ELF-1 (cell line): ENCODE results near the gene KIAA1671.
A peak's percentile ranks its signal among the peaks of the same experiment; 100 is the strongest.

ENCODE experiments used
- DNase-seq: peaks from one replicate; pipeline ENCODE4 v3.0.0-alpha.2; 2016; ENCODE audit warnings: low read depth, low spot score

Gene KIAA1671

DNA sequence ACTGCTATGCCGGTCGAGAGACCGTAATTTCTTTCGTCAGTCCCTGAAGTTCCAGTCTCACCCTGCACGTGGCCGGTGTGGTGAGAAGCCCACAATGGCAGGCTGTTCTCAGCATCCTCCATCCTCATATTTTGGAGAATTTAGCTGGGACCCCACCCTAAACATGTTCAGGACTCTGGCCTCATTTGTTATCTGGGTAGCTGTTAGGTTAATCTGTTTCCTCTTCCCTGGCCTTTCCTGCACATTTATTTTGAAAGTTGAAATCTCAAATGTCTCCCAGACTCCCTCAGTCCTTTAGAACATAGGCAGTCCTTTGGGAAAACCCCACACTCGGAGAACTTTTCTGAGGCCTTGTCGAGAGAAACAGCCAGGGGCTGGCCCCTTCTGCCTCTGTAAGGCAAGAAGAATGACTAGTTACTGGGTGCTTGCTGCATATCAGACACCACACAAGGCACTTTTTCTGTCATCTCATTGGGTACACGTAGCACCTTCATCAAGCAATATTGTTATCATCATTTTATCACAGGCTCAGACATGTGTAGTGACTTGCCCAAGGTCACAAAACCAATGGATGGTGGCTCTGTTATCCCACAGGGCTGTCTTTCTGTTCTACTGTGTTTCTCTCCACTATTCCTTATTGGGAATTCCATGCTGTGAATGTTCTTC, 137.8 kb downstream of the KIAA1671 start:
- no peak for DNase-seq

DNA sequence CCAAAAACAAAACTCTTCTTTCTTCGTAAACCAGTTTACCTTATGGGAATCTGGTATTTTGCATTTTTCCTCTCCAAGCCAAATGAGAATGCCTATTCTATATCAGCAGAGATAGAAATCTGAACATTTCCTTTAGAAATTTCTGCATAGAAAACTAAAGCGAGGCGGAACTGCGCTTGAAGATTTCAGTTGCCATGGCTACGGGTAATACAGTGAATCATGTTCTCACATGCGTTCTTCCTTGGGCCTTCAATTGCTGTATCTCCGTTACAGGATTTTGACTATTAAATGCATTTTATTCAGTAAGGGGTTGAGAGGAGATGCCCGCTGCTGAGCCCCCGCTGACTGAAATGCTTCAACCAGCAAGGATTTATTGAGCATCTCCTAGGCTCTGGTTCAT, 138.9 kb downstream of the KIAA1671 start:
- DNase-seq: no peak

GRCh38 chr22:25092119-25092518, 139.6 kb downstream of the KIAA1671 start:
- DNase-seq: no peak

GRCh38 chr22:25094579-25094978, 142.1 kb downstream of the KIAA1671 start:
- DNase-seq: no peak

DNA sequence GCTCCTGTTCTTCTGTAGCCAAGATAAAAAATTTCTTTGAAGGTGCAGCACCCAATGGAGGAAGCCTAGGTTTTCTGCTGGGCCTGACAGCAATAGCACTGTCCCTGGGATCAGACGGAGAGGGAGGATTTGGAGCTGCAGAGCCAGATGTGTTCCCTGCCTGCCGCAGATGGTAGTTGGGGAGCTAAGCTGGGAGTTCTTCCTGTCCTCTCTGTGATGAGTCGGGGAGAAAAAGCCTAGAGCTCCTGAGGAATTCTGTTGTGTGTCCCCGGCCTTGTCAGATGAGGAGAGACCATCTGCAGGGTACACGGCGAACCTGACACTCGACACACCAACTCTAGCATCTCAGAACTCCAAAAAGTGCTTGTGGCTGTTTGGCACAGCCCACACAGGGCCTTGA, 143.4 kb downstream of the KIAA1671 start:
- DNase-seq: no peak

- DNase-seq: no peak
These were observed 144.3 kb downstream of the KIAA1671 start for GRCh38 chr22:25096638-25097405.

DNA sequence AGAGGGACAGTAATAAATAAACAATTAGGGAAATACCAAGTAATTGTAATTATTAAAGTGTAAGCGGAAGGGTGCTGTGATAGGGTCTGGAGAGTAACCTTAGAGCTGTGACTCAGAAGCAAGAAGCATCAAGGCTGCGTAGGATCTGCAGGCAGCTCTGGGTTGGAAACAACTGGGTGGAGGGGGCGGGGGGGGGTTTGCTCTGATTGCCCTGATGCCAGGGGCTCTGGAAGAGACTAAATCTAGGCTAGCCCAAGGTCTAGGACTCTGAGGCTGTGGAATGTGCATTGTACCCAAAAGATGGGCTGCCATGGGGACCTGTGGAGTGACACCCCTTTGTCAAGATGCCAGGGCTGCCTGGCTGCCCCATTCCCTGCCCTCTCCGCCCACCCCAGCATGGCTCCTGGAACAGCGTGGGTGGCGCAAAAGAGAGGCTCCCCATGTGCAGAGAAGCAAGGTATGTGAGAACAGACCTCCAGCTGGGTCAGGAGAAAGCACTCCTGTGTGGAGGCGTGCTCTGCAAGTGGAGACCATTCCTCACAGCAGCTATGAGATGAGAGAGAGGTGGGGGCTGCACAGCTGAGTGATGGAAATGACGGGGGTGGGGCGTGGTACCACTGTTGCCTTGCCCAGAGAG, 146.0 kb downstream of the KIAA1671 start:
- DNase-seq: peak; percentile 45

DNA sequence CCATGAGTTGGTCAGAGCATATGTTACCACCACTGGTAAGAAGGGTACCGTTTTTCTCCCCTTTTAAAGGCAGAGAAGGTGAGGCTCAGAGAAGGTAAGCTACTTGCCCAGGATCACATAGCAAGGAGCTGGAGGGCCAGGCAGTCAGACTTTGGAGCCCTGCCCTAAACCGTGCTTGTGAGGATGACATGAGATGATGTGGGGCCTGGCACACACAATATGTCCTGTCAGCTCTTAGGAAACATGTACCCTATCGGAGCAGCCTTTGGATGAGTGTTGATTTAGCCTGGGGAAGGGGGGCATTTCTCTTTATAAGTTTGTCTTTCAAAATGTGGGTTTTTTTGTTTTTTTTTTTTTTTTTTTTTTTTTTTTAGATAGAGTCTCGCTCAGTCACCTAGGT, 146.7 kb downstream of the KIAA1671 start:
- no peak for DNase-seq

DNA sequence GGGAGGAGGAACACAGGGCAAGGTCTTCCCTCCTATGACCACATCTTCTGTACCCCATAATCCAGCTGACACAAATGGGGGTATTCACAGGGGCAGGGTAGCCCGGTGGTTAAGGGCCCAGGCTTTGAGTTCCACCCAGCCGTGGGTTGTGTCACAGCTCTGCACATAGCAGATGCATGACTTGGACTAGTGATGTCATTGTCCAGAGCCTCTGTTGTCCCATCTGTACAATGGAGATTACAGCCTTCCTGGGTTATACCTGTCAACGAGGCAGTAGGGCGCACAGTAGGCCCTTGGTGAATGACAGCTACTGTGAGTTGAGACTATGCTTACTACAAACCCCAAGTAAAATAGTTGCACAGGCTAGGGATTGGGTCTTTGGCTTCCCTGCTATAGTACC, 147.9 kb downstream of the KIAA1671 start:
- no peak for DNase-seq

DNA sequence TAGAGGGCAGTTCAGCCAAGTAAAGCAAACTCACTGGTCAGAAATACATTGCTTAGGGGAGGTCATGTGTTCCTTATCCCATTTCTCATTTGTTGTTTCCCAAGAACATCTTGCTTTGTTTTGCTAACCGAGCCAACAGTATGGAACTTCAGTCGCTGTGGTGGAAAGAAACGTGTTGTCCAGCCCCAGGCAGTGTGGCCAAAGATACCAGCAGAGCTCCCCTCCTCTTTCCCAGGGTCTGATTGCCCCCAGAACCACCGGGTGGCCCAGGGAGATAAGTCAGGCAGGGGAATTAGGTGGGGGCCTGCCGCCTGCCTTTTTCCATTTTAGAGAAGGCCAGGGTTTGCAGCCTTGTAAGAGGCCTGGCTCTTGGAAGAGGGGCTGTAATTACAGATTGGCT, 148.4 kb downstream of the KIAA1671 start:
- peak; percentile 88 for DNase-seq

- no peak for DNase-seq
These were observed 149.0 kb downstream of the KIAA1671 start for GRCh38 chr22:25101501-25101900.

GRCh38 chr22:25101986-25102385, 149.5 kb downstream of the KIAA1671 start:
- no peak for DNase-seq

GRCh38 chr22:25102722-25103121, 150.2 kb downstream of the KIAA1671 start:
- no peak for DNase-seq

DNA sequence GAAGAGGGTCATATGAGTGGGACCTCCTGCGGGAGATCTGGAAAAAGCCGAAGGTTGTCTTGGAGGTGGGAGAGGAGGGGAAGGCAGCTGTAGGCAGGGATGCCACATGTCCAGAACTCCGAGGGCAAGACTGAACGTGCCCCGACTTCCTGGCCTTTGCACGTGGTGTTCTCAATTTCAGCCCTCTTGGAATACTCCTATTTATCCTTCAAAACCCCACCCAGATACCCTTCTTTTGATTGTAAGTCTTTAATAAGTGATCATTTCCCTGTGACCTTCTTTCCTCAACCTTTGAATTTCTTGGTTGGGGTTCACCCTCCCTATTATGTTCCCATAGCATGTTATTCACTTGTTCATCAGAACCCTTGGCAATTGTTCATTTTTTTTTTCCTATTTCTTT, 151.9 kb downstream of the KIAA1671 start:
- no peak for DNase-seq

DNA sequence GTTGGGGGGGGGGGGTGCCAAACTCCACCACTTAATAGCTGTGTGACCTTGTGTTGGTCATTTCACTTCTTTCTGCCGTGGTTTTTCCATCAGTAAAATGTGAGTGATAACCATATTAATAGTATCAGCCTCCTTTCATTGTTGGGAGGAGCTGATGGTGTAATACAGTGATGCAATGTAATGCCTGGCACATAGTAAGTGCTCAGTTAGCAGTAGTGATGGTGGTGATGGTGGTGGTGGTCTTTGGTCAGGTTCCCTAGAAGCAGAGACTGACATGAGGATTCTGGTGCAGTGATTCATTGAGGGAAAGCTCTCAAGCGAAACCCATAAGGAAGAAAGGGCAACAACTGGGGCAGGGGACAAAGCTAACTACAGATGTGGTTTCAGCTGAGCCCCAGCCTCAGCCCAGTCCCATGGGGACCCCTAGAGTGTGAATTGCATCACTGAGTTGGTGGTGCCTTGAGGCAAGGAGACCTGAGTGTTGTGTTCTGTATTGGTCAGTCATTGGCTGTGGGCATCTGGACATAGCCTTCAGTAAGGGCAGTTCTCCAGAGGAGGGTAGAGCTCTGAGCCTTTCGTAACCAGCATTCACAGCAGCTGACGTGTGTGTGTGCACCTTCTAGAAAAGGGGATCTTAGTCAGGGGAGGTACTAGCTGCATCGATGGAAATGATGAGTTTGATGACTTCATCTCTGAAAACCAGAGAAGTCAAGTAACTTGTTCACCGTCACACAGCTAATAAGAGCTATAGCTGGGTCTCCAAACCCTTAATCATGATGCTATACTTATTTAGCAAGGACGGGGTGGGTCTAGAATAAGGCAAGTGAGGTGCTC, 153.5 kb downstream of the KIAA1671 start:
- no peak for DNase-seq

- DNase-seq: no peak
These were observed 157.5 kb downstream of the KIAA1671 start for GRCh38 chr22:25109878-25110595.

- DNase-seq: no peak
These were observed 158.0 kb downstream of the KIAA1671 start for GRCh38 chr22:25110596-25110845.

- DNase-seq: peak; percentile 92
These were observed 158.5 kb downstream of the KIAA1671 start for GRCh38 chr22:25110846-25111578.

DNA sequence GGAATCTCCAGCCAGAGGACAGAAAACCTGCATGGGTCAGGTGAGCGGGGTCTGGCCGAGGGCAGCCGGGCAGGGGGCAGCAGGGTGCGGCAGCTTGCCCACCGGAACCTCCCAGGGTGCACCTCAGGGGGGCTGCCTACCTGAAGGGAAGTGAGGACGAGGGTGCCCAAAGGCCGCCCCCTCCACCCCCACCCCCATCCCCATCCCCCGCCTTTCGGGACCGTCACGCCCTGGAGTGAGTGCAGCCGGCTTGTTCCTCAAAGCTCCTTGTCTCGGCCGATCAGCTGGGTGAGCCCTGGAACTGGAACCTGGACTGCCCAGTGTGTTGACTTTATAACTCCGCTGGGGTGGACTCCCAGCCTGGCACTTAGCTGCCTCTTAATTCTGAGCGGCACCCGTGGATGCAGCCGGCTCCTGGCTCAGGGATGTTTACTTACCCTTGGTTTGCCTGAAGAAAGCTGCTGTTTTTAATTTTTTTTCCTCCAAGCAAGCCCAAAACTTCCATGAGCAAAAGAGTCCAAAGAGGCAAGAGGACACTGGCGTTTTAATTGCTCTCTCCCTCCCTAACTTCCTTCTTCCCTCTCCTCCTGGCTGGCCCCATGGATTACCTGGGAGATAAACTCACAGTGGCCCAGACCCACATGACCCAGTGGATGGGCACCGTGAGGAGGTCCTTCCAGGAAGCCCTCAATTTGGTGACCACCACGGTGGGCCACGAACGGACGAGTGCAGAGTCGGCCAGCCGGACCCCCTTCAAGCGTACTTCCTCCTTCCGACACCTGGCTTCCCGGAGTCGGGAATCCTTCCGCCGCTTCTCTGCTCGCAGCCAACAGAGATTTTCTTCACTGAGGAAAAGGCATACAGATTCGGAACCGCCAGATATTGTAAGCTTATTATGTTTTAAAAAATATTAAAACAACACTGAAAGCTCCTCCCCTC, 159.3 kb downstream of the KIAA1671 start:
- DNase-seq: no peak
